ENCODE data around the gene SHD. TPM values are rescaled to one million over a fixed set of nuclear protein-coding genes. Genes with fewer than 3 reads are reported as not detected.
A peak's percentile ranks its signal among the peaks of the same experiment; 100 is the strongest.

The SHD gene
- total and polyA plus RNA-seq, 11 donors = 0.52 TPM; not detected in 10

DNA sequence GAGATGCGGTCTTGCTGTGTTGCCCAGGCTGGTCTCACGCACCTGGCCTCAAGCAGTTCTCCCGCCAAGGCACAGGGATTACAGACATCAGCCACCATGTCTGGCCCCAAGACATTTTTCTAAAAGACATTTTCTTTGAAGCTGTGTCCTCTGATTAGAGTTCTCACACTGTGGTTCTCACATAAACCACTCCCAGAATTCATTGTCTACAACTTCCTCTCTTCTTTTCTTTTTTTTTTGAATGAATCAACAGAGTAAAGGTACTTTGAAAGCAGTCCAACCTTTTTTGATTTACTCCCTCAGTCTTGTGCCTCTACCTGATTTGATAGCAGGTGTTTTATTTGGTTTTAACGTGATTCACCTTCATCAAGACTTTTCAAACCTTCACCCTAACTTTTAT lies 14.3 kb upstream of the SHD start:
- 77 to 89% (median 82%) methylated on average over 4 of the region's 4 CpGs for WGBS, 4 donors
- H3K27me3 ChIP-seq = no peaks in the 10 kb centered on the region
- peaks cover 0 to 98% (median 86%) of the 10 kb centered on the region in 9 donors for H3K36me3 ChIP-seq
- no peak overlapping the region for H3K27ac ChIP-seq
- ATAC-seq = no peak
- peaks cover 0 to 7% (median 0%) of the 10 kb centered on the region in 12 donors for H3K4me1 ChIP-seq
- DNase-seq = no peak
- H3K9me3 ChIP-seq = no peaks in the 10 kb centered on the region
- no peak for TF ChIP-seq POLR2A (IDR thresholded peaks at IDR 0.05)
- TF ChIP-seq CTCF (IDR thresholded peaks at IDR 0.05) = no peak
- intact Hi-C loops (cut with DNase I) = loop anchor here (5.0 to 10.0 kb wide), 6 partner anchors 60 to 260 kb away; partner anchors contain the start of genes CHAF1A (in 3 of the 10) and SH3GL1 (in 3 of the 10)
- H3K4me3 ChIP-seq = no peak overlapping the region

- Histone ChIP-seq H3K27ac (no peak overlapping the region), H3K27me3 (no peaks in the 10 kb centered on the region), H3K4me1 (peaks cover 0 to 7% (median 0%) of the 10 kb centered on the region in 12 donors), H3K4me3 (no peak overlapping the region), H3K36me3 (peaks cover 0 to 95% (median 77%) of the 10 kb centered on the region in 9 donors), H3K9me3 (no peaks in the 10 kb centered on the region)
- DNase-seq (no peak), ATAC-seq (no peak)
- TF ChIP-seq POLR2A (IDR thresholded peaks at IDR 0.05) = no peak
- no peak for TF ChIP-seq CTCF (IDR thresholded peaks at IDR 0.05)
- WGBS, 4 donors = 86 to 94% (median 93%) methylated on average over 18 of the region's 18 CpGs
- intact Hi-C loops (cut with DNase I) = loop anchor here (2.0 to 10.0 kb wide), 7 partner anchors 58 to 258 kb away; partner anchors contain the start of genes CHAF1A (in 3 of the 10) and SH3GL1 (in 3 of the 10)
Observed at GRCh38 chr19:4266253-4267000, 12.6 kb upstream of the SHD start.

- ATAC-seq (peak in 3 of 4 donors; percentile 56 to 78 (median 72)), DNase-seq (peak in 3 of 5 donors; percentile 34 to 60 (median 43))
- Histone ChIP-seq H3K4me1 (peaks cover 0 to 7% (median 0%) of the 10 kb centered on the region in 12 donors), H3K36me3 (peaks cover 0 to 94% (median 72%) of the 10 kb centered on the region in 9 donors), H3K4me3 (no peak overlapping the region), H3K27ac (no peak overlapping the region), H3K9me3 (peaks cover 0 to 6% (median 0%) of the 10 kb centered on the region in 12 donors), H3K27me3 (no peaks in the 10 kb centered on the region)
- TF ChIP-seq CTCF (IDR thresholded peaks at IDR 0.05) = peak; percentile 75 to 92 (median 84)
- TF ChIP-seq POLR2A (IDR thresholded peaks at IDR 0.05) = no peak
- intact Hi-C loops (cut with DNase I) = loop anchor here (2.0 to 10.0 kb wide), 7 partner anchors 58 to 258 kb away; partner anchors contain the start of genes CHAF1A (in 3 of the 10) and SH3GL1 (in 3 of the 10)
- WGBS, 4 donors = 45 to 53% (median 46%) methylated on average over 21 of the region's 21 CpGs
Observed at GRCh38 chr19:4267101-4267900, 11.8 kb upstream of the SHD start.
